ENCODE measurements around the gene TSHZ1.

TSHZ1 gene

GRCh38 chr18:75304678-75305557 is 94.3 kb downstream of the TSHZ1 start:
- Histone ChIP-seq H3K9me3 (ENCODE audit: insufficient read depth, low read length) (peaks cover 16% of the 10 kb centered on the region; the same call in 1 of the 2 replicates), H2AFZ (ENCODE audit: low read depth, low read length) (no peak overlapping the region), H3K4me3 (ENCODE audit: low read length) (no peak overlapping the region), H3K4me1 (ENCODE audit: low read length) (peaks cover 22% of the 10 kb centered on the region), H3K36me3 (replicated peaks; ENCODE audit: low read depth, low read length) (peaks cover 16% of the 10 kb centered on the region), H4K20me1 (ENCODE audit: insufficient read depth, low read length) (no peaks in the 10 kb centered on the region), H3K9ac (ENCODE audit: low read length) (no peak overlapping the region), H3K27ac (ENCODE audit: low read length) (no peak overlapping the region), H3K4me2 (ENCODE audit: low read length) (no peak overlapping the region), H3K79me2 (ENCODE audit: low read length) (no peaks in the 10 kb centered on the region), H3K27me3 (ENCODE audit: low read depth, low read length) (no peaks in the 10 kb centered on the region)
- TF ChIP-seq, protein P1, sequence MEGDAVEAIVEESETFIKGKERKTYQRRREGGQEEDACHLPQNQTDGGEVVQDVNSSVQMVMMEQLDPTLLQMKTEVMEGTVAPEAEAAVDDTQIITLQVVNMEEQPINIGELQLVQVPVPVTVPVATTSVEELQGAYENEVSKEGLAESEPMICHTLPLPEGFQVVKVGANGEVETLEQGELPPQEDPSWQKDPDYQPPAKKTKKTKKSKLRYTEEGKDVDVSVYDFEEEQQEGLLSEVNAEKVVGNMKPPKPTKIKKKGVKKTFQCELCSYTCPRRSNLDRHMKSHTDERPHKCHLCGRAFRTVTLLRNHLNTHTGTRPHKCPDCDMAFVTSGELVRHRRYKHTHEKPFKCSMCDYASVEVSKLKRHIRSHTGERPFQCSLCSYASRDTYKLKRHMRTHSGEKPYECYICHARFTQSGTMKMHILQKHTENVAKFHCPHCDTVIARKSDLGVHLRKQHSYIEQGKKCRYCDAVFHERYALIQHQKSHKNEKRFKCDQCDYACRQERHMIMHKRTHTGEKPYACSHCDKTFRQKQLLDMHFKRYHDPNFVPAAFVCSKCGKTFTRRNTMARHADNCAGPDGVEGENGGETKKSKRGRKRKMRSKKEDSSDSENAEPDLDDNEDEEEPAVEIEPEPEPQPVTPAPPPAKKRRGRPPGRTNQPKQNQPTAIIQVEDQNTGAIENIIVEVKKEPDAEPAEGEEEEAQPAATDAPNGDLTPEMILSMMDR (IDR thresholded peaks at IDR 0.05; ENCODE audit: low read depth, low read length), result no peak
- TF ChIP-seq EZH2phosphoT487 (IDR thresholded peaks at IDR 0.05; ENCODE audit: low read depth), result no peak

DNA sequence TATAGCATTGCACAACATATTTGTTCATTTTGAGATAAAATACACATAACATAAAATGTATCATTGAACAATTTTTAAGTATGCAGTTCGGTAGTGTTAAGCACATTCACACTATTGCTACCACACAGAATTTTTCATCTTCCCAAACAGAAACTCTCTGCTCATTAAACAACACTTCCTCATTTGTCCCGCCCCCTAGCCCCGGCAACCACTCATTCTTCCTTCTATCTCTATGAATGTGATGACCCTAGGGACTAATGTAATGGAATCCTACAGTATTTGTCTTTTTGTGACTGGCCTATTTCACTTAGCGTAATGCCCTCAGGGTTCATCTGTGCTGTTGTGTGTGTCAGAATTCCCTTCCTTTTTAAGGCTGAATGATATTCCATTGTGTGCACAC is 95.4 kb downstream of the TSHZ1 start:
- TF ChIP-seq, protein P1 (IDR thresholded peaks at IDR 0.05; ENCODE audit: low read depth, low read length), result no peak
- TF ChIP-seq EZH2phosphoT487 (IDR thresholded peaks at IDR 0.05; ENCODE audit: low read depth), result no peak
- Histone ChIP-seq H3K79me2 (ENCODE audit: low read length) (no peaks in the 10 kb centered on the region), H3K27me3 (ENCODE audit: low read depth, low read length) (no peaks in the 10 kb centered on the region), H3K4me3 (ENCODE audit: low read length) (no peak overlapping the region), H3K9ac (ENCODE audit: low read length) (no peak overlapping the region), H3K9me3 (ENCODE audit: insufficient read depth, low read length) (peaks cover 16% of the 10 kb centered on the region; the same call in 1 of the 2 replicates), H3K36me3 (replicated peaks; ENCODE audit: low read depth, low read length) (peaks cover 16% of the 10 kb centered on the region), H3K27ac (ENCODE audit: low read length) (no peak overlapping the region), H4K20me1 (ENCODE audit: insufficient read depth, low read length) (no peaks in the 10 kb centered on the region), H3K4me2 (ENCODE audit: low read length) (no peak overlapping the region), H3K4me1 (ENCODE audit: low read length) (peaks cover 22% of the 10 kb centered on the region), H2AFZ (ENCODE audit: low read depth, low read length) (no peak overlapping the region)

- peaks cover 16% of the 10 kb centered on the region for H3K36me3 ChIP-seq (replicated peaks; ENCODE audit: low read depth, low read length)
- TF ChIP-seq, protein P1 (IDR thresholded peaks at IDR 0.05; ENCODE audit: low read depth, low read length), result no peak
- TF ChIP-seq EZH2phosphoT487 (IDR thresholded peaks at IDR 0.05; ENCODE audit: low read depth), result no peak
- peaks cover 24% of the 10 kb centered on the region for H3K4me1 ChIP-seq (ENCODE audit: low read length)
- no peak overlapping the region for H3K4me3 ChIP-seq (ENCODE audit: low read length)
- H3K9ac ChIP-seq (ENCODE audit: low read length), result no peak overlapping the region
- peak overlapping the region; percentile 15; the same call in 1 of the 2 replicates for H3K4me2 ChIP-seq (ENCODE audit: low read length)
- H4K20me1 ChIP-seq (ENCODE audit: insufficient read depth, low read length), result no peaks in the 10 kb centered on the region
- peak overlapping the region; percentile 8 for H3K27ac ChIP-seq (ENCODE audit: low read length)
- H3K27me3 ChIP-seq (ENCODE audit: low read depth, low read length), result no peaks in the 10 kb centered on the region
- no peaks in the 10 kb centered on the region for H3K79me2 ChIP-seq (ENCODE audit: low read length)
- H2AFZ ChIP-seq (ENCODE audit: low read depth, low read length), result no peak overlapping the region
- peaks cover 16% of the 10 kb centered on the region; the same call in 1 of the 2 replicates for H3K9me3 ChIP-seq (ENCODE audit: insufficient read depth, low read length)
Measured at GRCh38 chr18:75307530-75307929, 96.9 kb downstream of the TSHZ1 start.

- no peaks in the 10 kb centered on the region for H3K27me3 ChIP-seq (ENCODE audit: low read depth, low read length)
- peaks cover 26% of the 10 kb centered on the region for H3K4me1 ChIP-seq (ENCODE audit: low read length)
- TF ChIP-seq, protein P1 (IDR thresholded peaks at IDR 0.05; ENCODE audit: low read depth, low read length), result no peak
- no peak for TF ChIP-seq EZH2phosphoT487 (IDR thresholded peaks at IDR 0.05; ENCODE audit: low read depth)
- H3K9ac ChIP-seq (ENCODE audit: low read length), result no peak overlapping the region
- peaks cover 16% of the 10 kb centered on the region; the same call in 1 of the 2 replicates for H3K9me3 ChIP-seq (ENCODE audit: insufficient read depth, low read length)
- H3K4me2 ChIP-seq (ENCODE audit: low read length), result no peak overlapping the region
- H3K4me3 ChIP-seq (ENCODE audit: low read length), result no peak overlapping the region
- peaks cover 16% of the 10 kb centered on the region for H3K36me3 ChIP-seq (replicated peaks; ENCODE audit: low read depth, low read length)
- no peak overlapping the region for H3K27ac ChIP-seq (ENCODE audit: low read length)
- H2AFZ ChIP-seq (ENCODE audit: low read depth, low read length), result no peak overlapping the region
- H4K20me1 ChIP-seq (ENCODE audit: insufficient read depth, low read length), result no peaks in the 10 kb centered on the region
- no peaks in the 10 kb centered on the region for H3K79me2 ChIP-seq (ENCODE audit: low read length)
Measured at GRCh38 chr18:75309564-75309963, 99.0 kb downstream of the TSHZ1 start.

Data from OCI-LY3 (cell line).